ENCODE measurements around the gene MROH7.

The MROH7 gene

GRCh38 chr1:54610048-54610447 lies 31.5 kb upstream of the MROH7 start:
- no peak for DNase-seq (ENCODE audit: low read depth)
- TF ChIP-seq CTCF (IDR thresholded peaks at IDR 0.05; ENCODE audit: control insufficient read depth, extremely low read depth, insufficient read depth), result no peak
- H3K4me3 ChIP-seq (ENCODE audit: low read depth, low read length), result no peak overlapping the region

DNA sequence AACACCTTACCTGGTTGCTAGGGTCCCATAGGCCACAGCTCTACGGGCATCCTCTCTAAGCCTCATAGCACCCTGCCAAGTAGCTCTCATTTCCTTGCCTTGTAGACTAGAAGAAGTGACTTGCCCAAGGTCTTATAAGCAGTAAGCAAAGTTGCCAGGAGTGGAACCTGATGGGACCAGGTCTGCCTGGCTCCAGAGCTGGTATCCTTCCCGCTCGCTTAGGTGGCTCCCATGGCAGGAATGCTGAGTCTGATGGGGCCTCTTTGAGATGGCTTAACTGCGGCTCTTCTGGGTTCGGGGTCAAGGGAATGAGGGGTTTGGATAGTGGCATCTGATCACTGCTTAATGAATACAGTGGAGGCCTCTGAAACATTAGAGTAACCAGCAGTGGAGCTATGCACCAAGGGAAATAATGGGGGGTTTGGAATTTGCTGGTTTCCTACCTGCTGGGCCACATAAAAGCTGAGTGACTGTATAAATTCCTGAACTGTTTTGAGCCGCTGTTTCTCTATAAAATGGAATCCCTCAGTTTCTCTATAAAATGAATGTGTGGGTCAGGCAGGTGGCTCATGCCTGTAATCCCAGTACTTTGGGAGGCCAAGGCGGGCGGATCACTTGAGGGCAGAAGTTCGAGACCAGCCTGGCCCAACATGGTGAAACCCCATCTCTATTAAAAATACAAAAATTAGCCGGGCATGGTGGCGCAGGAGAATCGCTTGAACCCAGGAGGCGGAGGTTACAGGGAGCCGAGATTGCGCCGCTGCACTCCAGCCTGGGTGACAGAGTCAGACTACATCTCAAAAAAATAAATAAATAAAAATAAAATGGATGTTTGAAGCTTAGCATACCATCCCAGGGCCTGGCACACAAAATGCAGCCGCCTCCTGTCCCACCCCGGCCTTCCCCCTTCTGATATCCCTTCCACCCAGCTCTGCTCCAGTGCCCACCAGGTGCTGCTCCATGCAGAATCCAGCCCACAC lies 30.7 kb upstream of the MROH7 start:
- no peak for DNase-seq (ENCODE audit: low read depth)
- H3K4me3 ChIP-seq (ENCODE audit: low read depth, low read length), result no peak overlapping the region
- TF ChIP-seq CTCF (IDR thresholded peaks at IDR 0.05; ENCODE audit: control insufficient read depth, extremely low read depth, insufficient read depth), result no peak

DNA sequence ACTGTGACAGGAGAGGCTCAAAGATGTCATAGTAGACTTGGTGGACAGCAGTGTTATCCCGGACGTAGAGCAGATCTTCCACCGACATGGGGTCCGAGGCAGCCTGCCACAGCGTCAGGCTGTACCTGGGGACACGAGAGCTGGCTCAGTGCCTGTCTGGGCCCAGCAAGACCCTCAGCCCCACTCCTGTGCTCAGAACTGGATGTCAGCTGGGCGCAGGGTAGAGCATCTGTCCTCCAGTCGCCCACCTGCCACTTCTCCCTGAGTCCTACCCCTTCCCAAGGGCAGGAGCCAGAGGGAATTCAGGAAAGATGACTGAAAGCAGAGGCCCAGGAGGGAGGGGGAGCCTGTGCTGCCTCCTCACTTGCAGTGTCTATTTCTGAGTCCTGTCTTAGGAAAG lies 30.0 kb upstream of the MROH7 start:
- TF ChIP-seq CTCF (IDR thresholded peaks at IDR 0.05; ENCODE audit: control insufficient read depth, extremely low read depth, insufficient read depth), result no peak
- H3K4me3 ChIP-seq (ENCODE audit: low read depth, low read length), result no peak overlapping the region
- DNase-seq (ENCODE audit: low read depth), result no peak

GRCh38 chr1:54614024-54614423 lies 27.6 kb upstream of the MROH7 start:
- TF ChIP-seq CTCF (IDR thresholded peaks at IDR 0.05; ENCODE audit: control insufficient read depth, extremely low read depth, insufficient read depth), result no peak
- DNase-seq (ENCODE audit: low read depth), result no peak
- H3K4me3 ChIP-seq (ENCODE audit: low read depth, low read length), result no peak overlapping the region

- no peak for DNase-seq (ENCODE audit: low read depth)
- H3K4me3 ChIP-seq (ENCODE audit: low read depth, low read length), result no peak overlapping the region
- no peak for TF ChIP-seq CTCF (IDR thresholded peaks at IDR 0.05; ENCODE audit: control insufficient read depth, extremely low read depth, insufficient read depth)
Measured at GRCh38 chr1:54614563-54614962, 27.0 kb upstream of the MROH7 start.

GRCh38 chr1:54615531-54616279 lies 25.9 kb upstream of the MROH7 start:
- no peak for DNase-seq (ENCODE audit: low read depth)
- no peak overlapping the region for H3K4me3 ChIP-seq (ENCODE audit: low read depth, low read length)
- TF ChIP-seq CTCF (IDR thresholded peaks at IDR 0.05; ENCODE audit: control insufficient read depth, extremely low read depth, insufficient read depth), result no peak
